T-cell (primary cell): ENCODE data around the gene RERE. TPM values are rescaled to one million over a fixed set of nuclear protein-coding genes. Genes with fewer than 3 reads are reported as not detected.

ENCODE experiments used
- ATAC-seq, 4 experiments: fragments of 200-7000 bp in 3 of 4; fragments of 150-1000 bp in 1 of 4; cut with Tn5 transposase; replicated peaks in 1 of 4; 1 replicate in 3 of 4; 2 replicates in 1 of 4; pipeline ENCODE4 v1.10.0; 2021; ENCODE audit warnings: moderate library complexity in 3 of 4, mild to moderate bottlenecking in 2 of 4, moderate number of reproducible peaks in 1 of 4
- CTCF ChIA-PET, 2 donors: fragments of 300-600 bp; sonication (Branson Sonifier 250); formaldehyde crosslinking; loops; one replicate each; lab custom pipeline; 2022; ENCODE audit warnings: antibody characterized with exemption in 2 of 2; lab: Charles Lee
- POLR2A ChIA-PET, 2 donors: fragments of 300-600 bp; sonication (Branson Sonifier 250); formaldehyde crosslinking; loops; one replicate each; lab custom pipeline; 2022; ENCODE audit warnings: antibody characterized with exemption in 2 of 2; lab: Charles Lee
- DNase-seq, 35 experiments: peaks; one replicate each; pipeline versions ENCODE4 v3.0.0 to v3.0.0-alpha.2; 2013 to 2023
- H3K27ac ChIP-seq: one replicate; pipeline ENCODE4 v1.5.1; 2013; ENCODE audit warnings: low read length
- H3K27me3 ChIP-seq, 2 experiments: replicated peaks in 1 of 2; 1 replicate in 1 of 2; 2 replicates in 1 of 2; pipeline versions ENCODE4 v1.6.1 to v1.7.0; 2013; ENCODE audit warnings: low read length in 1 of 2, mixed read lengths in 1 of 2; ENCODE audit not compliant: control insufficient read depth in 2 of 2, insufficient read depth in 2 of 2; ENCODE audit errors: extremely low read depth in 1 of 2
- H3K36me3 ChIP-seq, 2 donors: 1 replicate in 1 of 2; 2 replicates in 1 of 2; pipeline versions ENCODE4 v1.6.1 to v1.7.0; 2013; ENCODE audit warnings: low read length in 1 of 2; ENCODE audit not compliant: control insufficient read depth in 2 of 2, insufficient read depth in 1 of 2; ENCODE audit errors: extremely low read depth in 1 of 2
- H3K4me1 ChIP-seq, 2 experiments: 1 replicate in 1 of 2; 2 replicates in 1 of 2; pipeline versions ENCODE4 v1.6.1 to v1.7.0; 2013; ENCODE audit warnings: low read length in 2 of 2, mixed read lengths in 1 of 2; ENCODE audit not compliant: insufficient read depth in 2 of 2, control insufficient read depth in 1 of 2; ENCODE audit errors: extremely low read depth in 1 of 2
- H3K4me3 ChIP-seq, 2 donors: 1 replicate in 1 of 2; 2 replicates in 1 of 2; pipeline versions ENCODE4 v1.5.1 to v1.7.0; 2013; ENCODE audit warnings: mild to moderate bottlenecking in 2 of 2, low read length in 1 of 2, moderate library complexity in 1 of 2; ENCODE audit not compliant: control insufficient read depth in 1 of 2; ENCODE audit errors: extremely low read depth in 1 of 2
- H3K9me3 ChIP-seq: 2 replicates; pipeline ENCODE4 v1.7.0; 2013
- H3K27ac Mint-ChIP-seq, 2 donors: one replicate each; pipeline ENCODE4 v1.8.0; 2020 to 2021; ENCODE audit warnings: mild to moderate bottlenecking in 2 of 2, mixed read lengths in 2 of 2
- H3K27me3 Mint-ChIP-seq, 2 donors: one replicate each; pipeline ENCODE4 v1.8.0; 2021 to 2022; ENCODE audit warnings: mixed read lengths in 2 of 2
- H3K36me3 Mint-ChIP-seq: one replicate; pipeline ENCODE4 v1.8.0; 2021; ENCODE audit warnings: mixed read lengths
- H3K4me1 Mint-ChIP-seq, 3 donors: one replicate each; pipeline ENCODE4 v1.8.0; 2020 to 2022; ENCODE audit warnings: mixed read lengths in 3 of 3, mild to moderate bottlenecking in 1 of 3
- H3K4me3 Mint-ChIP-seq, 3 donors: one replicate each; pipeline ENCODE4 v1.8.0; 2020 to 2022; ENCODE audit warnings: mild to moderate bottlenecking in 3 of 3, mixed read lengths in 3 of 3, moderate library complexity in 3 of 3
- H3K9me3 Mint-ChIP-seq, 3 donors: one replicate each; pipeline ENCODE4 v1.8.0; 2020 to 2022; ENCODE audit warnings: mixed read lengths in 3 of 3
- WGBS: methylation state at CpG from one replicate; pipeline ENCODE4 v1.1.5; 2013; ENCODE audit warnings: missing lambda C conversion rate; ENCODE audit not compliant: insufficient coverage; 5-methylcytosine and 5-hydroxymethylcytosine counted together
- total RNA-seq, 35 experiments: library from RNA in 6 of 35; stranded (reverse) in 6 of 35; fragments of 120-200 nt in 1 of 35; gene quantifications; one replicate each; pipeline versions ENCODE4 v1.2.1 to v1.2.4 and lab custom pipeline; 2013 to 2026

Gene RERE
- total RNA-seq, 5 donors from 2014 or later (not counting 1 experiment from before 2014, with no cell fraction given), result 85.1 to 116 (median 103) TPM

DNA sequence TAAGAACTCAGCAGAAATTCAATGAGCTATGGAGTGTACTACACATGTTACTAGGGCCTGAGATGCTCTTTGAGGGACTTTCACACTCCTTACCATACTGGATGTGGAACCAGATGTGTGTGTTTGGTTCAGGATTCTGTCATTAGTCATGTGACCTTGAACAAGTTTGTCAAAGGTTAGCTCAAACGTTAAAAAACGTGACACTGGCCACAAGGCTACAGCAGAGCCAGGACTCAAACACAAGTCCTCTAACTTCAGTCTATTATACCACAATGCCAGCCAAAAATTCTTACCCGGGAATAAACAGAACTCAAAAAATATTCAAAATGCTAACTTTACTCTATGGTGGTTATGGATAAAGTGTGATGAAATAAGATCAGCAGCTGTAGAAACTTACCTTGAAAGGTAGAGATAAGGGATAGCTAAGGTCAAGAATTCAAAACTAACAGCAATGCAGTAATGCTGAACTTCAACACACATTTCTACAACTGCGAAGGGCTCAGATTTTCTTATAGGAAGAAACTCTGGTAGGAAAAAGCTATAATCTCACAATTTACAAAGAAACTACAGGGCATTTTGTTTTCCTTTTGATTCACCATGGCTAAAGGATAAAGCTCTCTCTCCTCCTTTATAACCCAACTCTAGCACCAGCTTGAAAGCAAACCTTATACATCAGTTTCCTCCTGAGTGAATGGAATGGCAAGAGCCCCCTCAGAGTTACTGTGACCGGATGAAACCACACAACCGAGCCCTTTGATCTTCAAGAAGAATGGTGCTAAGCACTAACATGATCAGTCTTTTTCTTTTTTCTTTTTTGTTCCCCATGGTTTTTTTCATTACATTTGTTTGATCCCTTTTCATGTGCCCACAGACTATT lies 265.6 kb downstream of the RERE start:
- Histone ChIP-seq H3K36me3 (peaks cover 0 to 3% of the 10 kb centered on the region in 2 donors), H3K9me3 (no peaks in the 10 kb centered on the region), H3K27me3 (no peaks in the 10 kb centered on the region), H3K4me3 (no peak overlapping the region), H3K4me1 (peaks cover 4 to 8% of the 10 kb centered on the region in 2 experiments), H3K27ac (no peak overlapping the region)
- Mint-ChIP-seq H3K4me1 (peaks cover 22 to 26% (median 24%) of the 10 kb centered on the region in 3 donors), H3K27ac (no peak overlapping the region), H3K36me3 (peaks cover 10% of the 10 kb centered on the region), H3K27me3 (no peaks in the 10 kb centered on the region), H3K9me3 (no peaks in the 10 kb centered on the region), H3K4me3 (no peak overlapping the region)
- CTCF ChIA-PET, result interaction anchor here (0.6 to 1.6 kb wide), 3 partner anchors 9 to 225 kb away, joined by 3 to 5 read pairs (median 3); no protein-coding TSS in a partner anchor
- POLR2A ChIA-PET, result no interaction called here
- ATAC-seq (peak in 2 of 4 experiments; percentile 60 to 61), DNase-seq (peak in 1 of 35 experiments; percentile 21)
- 27% methylated on average over 2 of the region's 6 CpGs for WGBS

DNA sequence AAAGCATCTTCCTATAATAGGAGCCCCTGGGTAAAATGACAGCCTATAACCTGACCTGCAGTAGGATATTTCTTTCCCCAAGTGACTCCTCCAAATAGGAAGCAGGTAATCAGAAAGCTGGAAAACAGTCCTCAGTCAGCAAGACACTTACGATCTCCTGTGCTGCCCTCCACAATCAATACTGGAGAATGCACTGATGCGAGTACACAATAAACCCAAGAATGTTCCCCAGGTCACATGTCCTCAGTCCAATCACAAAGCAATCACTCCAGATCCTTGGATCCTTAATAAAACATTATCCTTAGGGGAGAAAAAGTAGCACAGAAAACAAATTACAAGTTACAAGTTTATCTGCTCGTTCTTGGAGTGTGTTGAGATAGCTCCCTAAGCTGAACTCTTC lies 266.4 kb downstream of the RERE start:
- H3K36me3 Mint-ChIP-seq, result peaks cover 10% of the 10 kb centered on the region
- ATAC-seq, result no peak

DNA sequence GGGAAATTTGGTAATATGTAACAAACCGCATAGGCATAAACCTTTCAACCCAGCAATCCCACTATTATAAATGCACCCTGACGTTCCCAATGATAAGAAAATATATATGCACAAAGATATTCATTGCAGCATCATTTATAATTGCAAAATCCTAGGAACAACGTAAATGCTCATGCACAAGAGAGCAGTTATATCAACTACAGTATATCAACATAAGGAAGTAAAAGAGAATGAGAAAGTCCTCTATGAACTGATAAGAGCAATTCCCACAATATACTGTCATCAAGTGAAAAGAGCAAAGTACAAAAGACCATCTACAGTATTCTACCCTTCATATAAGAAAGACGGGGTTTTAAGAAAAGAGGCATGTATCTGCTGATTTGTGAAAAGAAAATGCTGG lies 269.6 kb downstream of the RERE start:
- Histone ChIP-seq H3K27me3 (no peaks in the 10 kb centered on the region), H3K4me1 (peaks cover 3 to 4% of the 10 kb centered on the region in 2 experiments), H3K4me3 (no peak overlapping the region), H3K9me3 (peaks cover 5% of the 10 kb centered on the region), H3K36me3 (no peaks in the 10 kb centered on the region), H3K27ac (no peak overlapping the region)
- Mint-ChIP-seq H3K36me3 (peaks cover 16% of the 10 kb centered on the region), H3K9me3 (peaks cover 0 to 5% (median 3%) of the 10 kb centered on the region in 3 donors), H3K4me1 (peaks cover 11 to 18% (median 18%) of the 10 kb centered on the region in 3 donors), H3K27ac (no peak overlapping the region), H3K4me3 (no peak overlapping the region), H3K27me3 (no peaks in the 10 kb centered on the region)
- CTCF ChIA-PET, result no interaction called here
- ATAC-seq (no peak), DNase-seq (no peak)
- WGBS, result no CpG with 5 or more reads among the region's 4 CpGs
- POLR2A ChIA-PET, result no interaction called here

More for the DNA sequence above, 266.4 kb downstream of the RERE start:
- no peak overlapping the region for H3K4me3 ChIP-seq
- Mint-ChIP-seq H3K4me3 (no peak overlapping the region), H3K9me3 (no peaks in the 10 kb centered on the region), H3K27ac (no peak overlapping the region), H3K4me1 (peaks cover 22 to 26% (median 24%) of the 10 kb centered on the region in 3 donors), H3K27me3 (no peaks in the 10 kb centered on the region)
- WGBS, result 93% methylated on average over 2 of the region's 3 CpGs
- no peaks in the 10 kb centered on the region for H3K9me3 ChIP-seq
- H3K36me3 ChIP-seq, result peaks cover 0 to under 1% of the 10 kb centered on the region in 2 donors
- H3K27ac ChIP-seq, result no peak overlapping the region
- DNase-seq, result no peak
- ChIA-PET POLR2A (no interaction called here), CTCF (no interaction called here)
- H3K4me1 ChIP-seq, result peaks cover 4 to 8% of the 10 kb centered on the region in 2 experiments
- no peaks in the 10 kb centered on the region for H3K27me3 ChIP-seq

DNA sequence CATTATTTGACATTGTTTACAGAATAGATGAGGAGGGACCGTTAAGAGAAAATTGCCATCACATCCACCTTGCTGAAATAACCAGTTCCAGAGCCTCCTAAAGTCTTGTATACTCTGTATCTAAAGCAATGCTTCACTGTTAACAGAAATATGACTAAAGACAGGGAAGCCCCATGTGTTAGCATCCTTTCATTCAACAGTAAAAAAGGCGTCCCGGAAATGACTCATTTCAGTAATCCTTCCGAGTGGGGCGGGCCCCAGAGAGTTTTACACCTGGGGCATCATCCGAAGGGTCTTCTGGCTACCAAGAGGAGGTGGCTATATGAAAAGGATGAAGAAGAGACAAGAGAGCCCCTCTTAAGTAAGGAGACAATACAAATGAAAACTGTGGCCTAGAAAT lies 272.4 kb downstream of the RERE start:
- H3K36me3 ChIP-seq, result no peaks in the 10 kb centered on the region
- H3K4me1 Mint-ChIP-seq, result peaks cover 5 to 21% (median 17%) of the 10 kb centered on the region in 3 donors
- peaks cover 0 to 5% (median 3%) of the 10 kb centered on the region in 3 donors for H3K9me3 Mint-ChIP-seq
- peaks cover 24% of the 10 kb centered on the region for H3K36me3 Mint-ChIP-seq
- no peak overlapping the region for H3K4me3 ChIP-seq
- H3K27me3 ChIP-seq, result no peaks in the 10 kb centered on the region
- H3K27ac ChIP-seq, result no peak overlapping the region
- ATAC-seq, result peak in 3 of 4 experiments; percentile 32 to 58 (median 47)
- 53% methylated on average over 5 of the region's 6 CpGs for WGBS
- H3K4me1 ChIP-seq, result peaks cover 0 to 1% of the 10 kb centered on the region in 2 experiments
- no peak for DNase-seq
- ChIA-PET CTCF (interaction anchor here in 1 of 2 donors (0.6 kb wide), 1 partner anchor 127 kb away, joined by 3 read pairs; no protein-coding TSS in a partner anchor), POLR2A (interaction anchor here (0.6 to 0.7 kb wide), 2 partner anchors 20 to 33 kb away, joined by 3 to 4 read pairs; no protein-coding TSS in a partner anchor)
- H3K27me3 Mint-ChIP-seq, result no peaks in the 10 kb centered on the region
- H3K27ac Mint-ChIP-seq, result no peak overlapping the region
- H3K9me3 ChIP-seq, result peaks cover 5% of the 10 kb centered on the region
- H3K4me3 Mint-ChIP-seq, result no peak overlapping the region

DNA sequence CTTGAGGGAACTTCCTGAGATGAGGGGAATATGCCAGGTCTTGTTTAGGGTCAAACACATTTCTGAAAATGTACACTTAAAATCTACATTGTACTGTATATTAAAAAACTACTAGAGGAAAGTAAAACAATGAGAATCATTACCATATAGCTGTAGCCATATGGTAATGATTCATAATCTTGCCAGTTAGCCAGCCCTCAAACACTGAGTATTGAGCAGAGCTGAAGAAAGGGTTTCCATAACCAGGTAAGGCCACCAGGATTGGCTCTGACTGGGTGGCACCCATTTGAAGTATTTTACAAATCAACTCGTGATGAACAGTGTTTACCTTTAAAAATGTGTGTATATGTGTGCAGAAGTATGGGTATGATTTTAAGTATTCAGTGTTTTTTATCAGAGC lies 272.8 kb downstream of the RERE start:
- Histone ChIP-seq H3K36me3 (no peaks in the 10 kb centered on the region), H3K4me1 (peaks cover 0 to 2% of the 10 kb centered on the region in 2 experiments), H3K27ac (no peak overlapping the region), H3K27me3 (no peaks in the 10 kb centered on the region), H3K4me3 (no peak overlapping the region), H3K9me3 (peaks cover 5% of the 10 kb centered on the region)
- WGBS, result no CpG with 5 or more reads among the region's 1 CpG
- Mint-ChIP-seq H3K27ac (no peak overlapping the region), H3K4me1 (peaks cover 10 to 23% (median 20%) of the 10 kb centered on the region in 3 donors), H3K4me3 (no peak overlapping the region), H3K27me3 (no peaks in the 10 kb centered on the region), H3K36me3 (peaks cover 24% of the 10 kb centered on the region), H3K9me3 (peaks cover 0 to 5% (median 3%) of the 10 kb centered on the region in 3 donors)
- CTCF ChIA-PET, result interaction anchor here in 1 of 2 donors (0.6 to 0.8 kb wide), 2 partner anchors 24 to 182 kb away, joined by 3 to 7 read pairs; no protein-coding TSS in a partner anchor
- POLR2A ChIA-PET, result no interaction called here
- DNase-seq (no peak), ATAC-seq (no peak)

DNA sequence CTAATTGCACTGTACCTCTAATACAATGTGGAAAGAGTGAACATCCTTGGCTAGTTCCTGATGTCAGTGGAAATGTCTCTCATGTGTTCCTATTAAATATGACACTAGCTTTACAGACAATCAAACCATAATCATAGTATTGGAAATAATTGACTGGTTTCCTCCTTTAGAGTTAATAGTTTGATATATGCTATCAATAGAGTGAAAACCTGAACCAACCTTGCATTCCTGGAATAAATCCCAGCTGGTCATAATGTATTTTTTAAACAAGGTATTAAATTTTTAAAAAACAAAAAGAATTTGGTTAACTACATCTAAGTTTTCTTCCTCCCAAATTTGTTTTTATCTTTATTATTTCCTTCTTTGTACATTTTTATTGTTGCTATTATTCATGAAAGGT lies 273.5 kb downstream of the RERE start:
- Mint-ChIP-seq H3K9me3 (peaks cover 0 to 5% (median 3%) of the 10 kb centered on the region in 3 donors), H3K27me3 (no peaks in the 10 kb centered on the region), H3K27ac (no peak overlapping the region), H3K4me3 (no peak overlapping the region), H3K36me3 (peaks cover 24% of the 10 kb centered on the region), H3K4me1 (peaks cover 13 to 28% (median 22%) of the 10 kb centered on the region in 3 donors)
- H3K27ac ChIP-seq, result no peak overlapping the region
- no peaks in the 10 kb centered on the region for H3K36me3 ChIP-seq
- no peaks in the 10 kb centered on the region for H3K27me3 ChIP-seq
- H3K4me1 ChIP-seq, result peaks cover 0 to 2% of the 10 kb centered on the region in 2 experiments
- H3K9me3 ChIP-seq, result peaks cover 5% of the 10 kb centered on the region
- ATAC-seq (no peak), DNase-seq (no peak)
- ChIA-PET POLR2A (no interaction called here), CTCF (interaction anchor here in 1 of 2 donors (0.8 kb wide), 1 partner anchor 183 kb away, joined by 3 read pairs; no protein-coding TSS in a partner anchor)
- no peak overlapping the region for H3K4me3 ChIP-seq
